Activated naive CD8-positive, alpha-beta T cell treated with anti-CD3 and anti-CD28 coated beads, Interleukin-2, amount 50 U/mL, for 24 hours (primary cell): ENCODE measurements around the gene NEDD8.

Experiments used
- ATAC-seq: fragments of 150-1000 bp; cut with Tn5 transposase; one replicate; pipeline ENCODE4 v1.10.0; 2021
- DNase-seq: peaks from one replicate; pipeline ENCODE4 v3.0.0; 2021
- H3K27ac Mint-ChIP-seq: one replicate; pipeline ENCODE4 v1.8.0; 2021; ENCODE audit warnings: mild to moderate bottlenecking, mixed read lengths
- H3K27me3 Mint-ChIP-seq: one replicate; pipeline ENCODE4 v1.8.0; 2021; ENCODE audit warnings: mixed read lengths
- H3K36me3 Mint-ChIP-seq: one replicate; pipeline ENCODE4 v1.8.0; 2021; ENCODE audit warnings: low read depth, mixed read lengths
- H3K4me1 Mint-ChIP-seq: one replicate; pipeline ENCODE4 v1.8.0; 2021; ENCODE audit warnings: mixed read lengths
- H3K4me3 Mint-ChIP-seq: one replicate; pipeline ENCODE4 v1.8.0; 2021; ENCODE audit warnings: mild to moderate bottlenecking, moderate library complexity, mixed read lengths
- H3K9me3 Mint-ChIP-seq: one replicate; pipeline ENCODE4 v1.8.0; 2021; ENCODE audit warnings: mixed read lengths

NEDD8 gene

GRCh38 chr14:24269910-24270536 lies 37.9 kb upstream of the NEDD8 start:
- H3K36me3 Mint-ChIP-seq = peaks cover 14% of the 10 kb centered on the region
- DNase-seq = no peak
- H3K27me3 Mint-ChIP-seq = no peaks in the 10 kb centered on the region
- no peak overlapping the region for H3K27ac Mint-ChIP-seq
- no peak for ATAC-seq
- H3K9me3 Mint-ChIP-seq = no peaks in the 10 kb centered on the region
- H3K4me3 Mint-ChIP-seq = peak overlapping the region; percentile 87
- H3K4me1 Mint-ChIP-seq = peaks cover 40% of the 10 kb centered on the region

DNA sequence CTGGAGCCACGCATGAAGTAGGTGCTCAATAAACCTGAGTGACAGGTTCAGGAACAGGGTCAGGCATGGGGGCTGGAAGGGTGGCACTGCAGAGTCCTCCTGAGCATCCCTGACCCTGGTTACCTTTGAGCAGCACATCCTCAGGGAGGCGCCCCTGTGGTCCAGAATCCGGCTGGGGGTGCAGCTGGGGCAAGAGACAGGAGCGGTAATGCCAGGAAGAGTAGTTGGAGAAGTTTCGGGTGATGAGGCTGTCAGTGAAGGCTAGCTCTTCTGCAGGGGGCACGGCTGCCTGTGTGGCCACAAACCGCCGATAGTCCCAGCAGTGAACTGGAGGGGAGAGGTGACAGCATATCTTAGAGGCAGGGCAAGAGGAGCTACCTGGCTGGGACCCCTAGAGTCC lies 37.2 kb upstream of the NEDD8 start:
- peaks cover 16% of the 10 kb centered on the region for H3K36me3 Mint-ChIP-seq
- no peak overlapping the region for H3K4me3 Mint-ChIP-seq
- H3K27me3 Mint-ChIP-seq = no peaks in the 10 kb centered on the region
- H3K9me3 Mint-ChIP-seq = no peaks in the 10 kb centered on the region
- no peak for ATAC-seq
- no peak for DNase-seq
- no peak overlapping the region for H3K27ac Mint-ChIP-seq
- peaks cover 38% of the 10 kb centered on the region for H3K4me1 Mint-ChIP-seq

DNA sequence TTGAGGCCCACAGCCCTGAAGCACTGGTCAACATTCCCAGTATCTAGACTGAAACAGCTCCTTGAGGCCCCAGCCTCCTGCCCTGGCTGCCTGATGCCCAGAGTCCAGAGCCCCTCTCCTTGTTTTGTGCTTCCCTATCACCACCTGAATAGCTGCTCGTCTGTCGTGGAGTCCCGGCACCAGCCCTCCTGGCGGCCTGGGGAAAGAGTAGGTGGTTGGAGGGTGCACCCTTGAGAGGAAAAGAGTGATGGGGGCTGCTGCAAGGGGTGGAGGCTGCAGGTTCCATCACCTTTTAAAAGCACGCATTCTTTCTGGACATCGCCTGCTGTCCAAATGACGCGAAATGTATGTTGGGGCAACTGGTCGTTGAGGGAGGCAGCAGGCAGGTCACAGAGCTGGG lies 36.1 kb upstream of the NEDD8 start:
- Mint-ChIP-seq H3K4me1 (peaks cover 26% of the 10 kb centered on the region), H3K36me3 (peaks cover 16% of the 10 kb centered on the region), H3K4me3 (no peak overlapping the region), H3K27me3 (no peaks in the 10 kb centered on the region), H3K9me3 (no peaks in the 10 kb centered on the region), H3K27ac (no peak overlapping the region)
- no peak for DNase-seq
- no peak for ATAC-seq

DNA sequence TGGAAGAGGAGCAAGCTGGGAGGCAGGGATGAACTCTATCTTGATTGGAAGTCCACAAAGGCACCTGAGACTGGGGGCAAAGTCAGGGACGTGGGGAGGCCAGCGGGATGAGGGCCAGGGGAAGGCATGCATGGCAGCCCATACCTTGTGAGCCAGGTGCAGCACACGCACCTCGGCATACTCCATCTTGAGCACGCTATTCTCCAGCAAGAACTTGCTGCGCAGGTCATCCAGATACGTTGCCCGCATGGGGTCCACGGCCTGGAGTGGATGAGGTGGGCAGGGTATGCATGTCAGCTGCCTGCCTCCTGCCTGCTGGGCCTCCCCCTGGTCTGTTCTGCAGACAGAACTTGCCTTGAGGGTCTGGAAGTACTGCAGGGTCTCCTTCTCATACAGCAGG lies 35.3 kb upstream of the NEDD8 start:
- ATAC-seq = no peak
- peaks cover 19% of the 10 kb centered on the region for H3K4me1 Mint-ChIP-seq
- H3K9me3 Mint-ChIP-seq = no peaks in the 10 kb centered on the region
- H3K36me3 Mint-ChIP-seq = peaks cover 17% of the 10 kb centered on the region
- H3K27me3 Mint-ChIP-seq = no peaks in the 10 kb centered on the region
- H3K27ac Mint-ChIP-seq = no peak overlapping the region
- H3K4me3 Mint-ChIP-seq = no peak overlapping the region
- DNase-seq = no peak

GRCh38 chr14:24266344-24267244 lies 34.4 kb upstream of the NEDD8 start:
- Mint-ChIP-seq H3K36me3 (peaks cover 18% of the 10 kb centered on the region), H3K4me1 (peaks cover 10% of the 10 kb centered on the region), H3K9me3 (no peaks in the 10 kb centered on the region), H3K4me3 (no peak overlapping the region), H3K27me3 (no peaks in the 10 kb centered on the region), H3K27ac (no peak overlapping the region)
- ATAC-seq (no peak), DNase-seq (no peak)

DNA sequence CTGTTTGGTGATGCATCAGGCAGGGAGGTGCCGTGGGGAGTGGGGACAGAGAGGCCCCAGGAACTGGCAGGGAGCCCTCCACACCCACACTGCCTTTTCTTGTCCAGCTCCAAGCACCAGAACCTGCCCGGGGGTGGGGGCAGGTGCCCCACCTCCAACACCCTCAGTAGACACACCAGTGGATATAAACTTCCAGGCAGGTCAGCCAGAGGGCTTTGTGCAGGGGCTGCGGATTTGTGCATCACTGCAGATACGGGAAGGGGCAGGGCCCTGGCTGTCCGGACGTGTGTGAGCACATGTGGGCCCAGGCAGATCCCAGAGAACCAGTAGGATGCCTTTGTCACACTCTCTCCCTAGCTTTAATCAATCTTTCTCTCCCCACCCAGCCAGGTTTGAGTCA lies 32.1 kb upstream of the NEDD8 start:
- Mint-ChIP-seq H3K27me3 (no peaks in the 10 kb centered on the region), H3K4me1 (peaks cover under 1% of the 10 kb centered on the region), H3K9me3 (no peaks in the 10 kb centered on the region), H3K27ac (no peak overlapping the region), H3K4me3 (no peak overlapping the region), H3K36me3 (peaks cover 19% of the 10 kb centered on the region)
- DNase-seq = no peak
- ATAC-seq = no peak

- H3K27ac Mint-ChIP-seq = no peak overlapping the region
- no peaks in the 10 kb centered on the region for H3K4me1 Mint-ChIP-seq
- H3K27me3 Mint-ChIP-seq = no peaks in the 10 kb centered on the region
- H3K36me3 Mint-ChIP-seq = peaks cover 19% of the 10 kb centered on the region
- H3K4me3 Mint-ChIP-seq = no peak overlapping the region
- DNase-seq (no peak), ATAC-seq (no peak)
- no peaks in the 10 kb centered on the region for H3K9me3 Mint-ChIP-seq
Measured at GRCh38 chr14:24263848-24264247, 31.7 kb upstream of the NEDD8 start.

GRCh38 chr14:24262821-24263733 lies 30.9 kb upstream of the NEDD8 start, which contains the start of gene TGM1:
TSS of gene TGM1 (minus strand) at chr14:24263177. CDS start at chr14:24262352, 825 bp downstream.
- no peaks in the 10 kb centered on the region for H3K9me3 Mint-ChIP-seq
- peaks cover 19% of the 10 kb centered on the region for H3K36me3 Mint-ChIP-seq
- H3K4me3 Mint-ChIP-seq = no peak within 1 kb of the TSS
- ATAC-seq (no peak), DNase-seq (no peak)
- no peak within 1 kb of the TSS for H3K27ac Mint-ChIP-seq
- H3K4me1 Mint-ChIP-seq = no peaks in the 10 kb centered on the region
- H3K27me3 Mint-ChIP-seq = no peaks in the 10 kb centered on the region

DNA sequence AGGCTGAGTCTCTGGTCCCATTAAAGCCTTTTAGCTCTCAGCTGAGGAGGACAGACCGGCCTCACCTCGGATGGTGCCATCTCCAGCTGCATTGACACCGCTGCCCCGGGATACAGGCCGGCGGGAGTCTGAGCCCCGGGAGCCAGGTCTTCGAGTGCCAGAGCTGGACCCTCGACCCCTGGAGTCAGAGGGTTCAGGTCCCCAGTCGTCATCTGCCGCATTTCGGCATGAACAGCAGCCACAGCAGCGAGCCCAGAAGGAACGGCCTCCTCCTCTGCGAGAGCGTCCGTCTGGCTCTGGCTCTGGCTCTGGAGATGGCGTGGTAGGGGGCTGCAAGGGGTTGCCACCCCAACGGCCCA lies 29.8 kb upstream of the NEDD8 start:
- no peaks in the 10 kb centered on the region for H3K27me3 Mint-ChIP-seq
- H3K4me1 Mint-ChIP-seq = no peaks in the 10 kb centered on the region
- DNase-seq (no peak), ATAC-seq (no peak)
- no peak overlapping the region for H3K4me3 Mint-ChIP-seq
- peaks cover 14% of the 10 kb centered on the region for H3K36me3 Mint-ChIP-seq
- H3K9me3 Mint-ChIP-seq = no peaks in the 10 kb centered on the region
- no peak overlapping the region for H3K27ac Mint-ChIP-seq

DNA sequence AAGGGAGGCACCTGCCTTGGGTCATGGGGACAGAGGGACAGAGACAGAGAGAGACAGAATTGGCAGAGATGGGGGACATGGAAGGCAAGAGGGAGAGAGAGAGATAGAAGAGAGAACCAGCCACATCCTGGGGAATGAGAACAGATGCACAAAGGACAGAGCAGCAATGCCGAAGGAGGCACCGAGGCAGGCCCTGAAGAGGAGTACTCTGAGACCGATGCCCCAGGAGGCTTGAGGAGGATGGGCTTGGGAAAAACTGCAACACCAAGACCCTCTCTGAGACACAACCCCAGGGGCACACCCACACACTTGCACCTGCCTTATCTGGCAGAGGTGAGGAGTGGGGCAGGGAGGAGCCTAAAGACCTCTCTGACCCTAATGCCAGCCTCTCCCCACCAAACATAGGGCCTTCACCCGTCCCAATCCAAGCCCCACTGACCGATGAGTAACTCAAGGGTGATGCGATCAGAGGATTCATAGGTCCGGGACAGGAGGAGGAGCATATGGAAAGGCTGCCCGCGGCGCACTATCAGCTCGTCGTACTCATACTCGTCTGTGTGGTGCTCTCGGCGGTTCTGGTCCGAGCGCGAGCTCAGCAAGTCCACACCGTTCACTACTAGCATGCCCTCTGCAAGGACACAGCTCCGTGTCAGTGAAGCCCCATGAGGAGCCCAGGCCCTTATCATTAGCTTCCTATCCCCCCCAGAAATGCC lies 29.2 kb upstream of the NEDD8 start:
- Mint-ChIP-seq H3K4me3 (no peak overlapping the region), H3K9me3 (no peaks in the 10 kb centered on the region), H3K36me3 (peaks cover 9% of the 10 kb centered on the region), H3K27ac (no peak overlapping the region), H3K4me1 (no peaks in the 10 kb centered on the region), H3K27me3 (no peaks in the 10 kb centered on the region)
- DNase-seq (no peak), ATAC-seq (no peak)

GRCh38 chr14:24260780-24261157 lies 28.6 kb upstream of the NEDD8 start:
- H3K27me3 Mint-ChIP-seq = no peaks in the 10 kb centered on the region
- no peaks in the 10 kb centered on the region for H3K9me3 Mint-ChIP-seq
- DNase-seq (no peak), ATAC-seq (no peak)
- H3K36me3 Mint-ChIP-seq = peaks cover 6% of the 10 kb centered on the region
- H3K4me3 Mint-ChIP-seq = no peak overlapping the region
- no peaks in the 10 kb centered on the region for H3K4me1 Mint-ChIP-seq
- no peak overlapping the region for H3K27ac Mint-ChIP-seq

GRCh38 chr14:24260026-24260779 lies 28.0 kb upstream of the NEDD8 start:
- no peak for DNase-seq
- Mint-ChIP-seq H3K9me3 (no peaks in the 10 kb centered on the region), H3K4me1 (no peaks in the 10 kb centered on the region), H3K4me3 (no peak overlapping the region), H3K36me3 (peaks cover 6% of the 10 kb centered on the region), H3K27ac (no peak overlapping the region), H3K27me3 (no peaks in the 10 kb centered on the region)
- ATAC-seq = no peak

DNA sequence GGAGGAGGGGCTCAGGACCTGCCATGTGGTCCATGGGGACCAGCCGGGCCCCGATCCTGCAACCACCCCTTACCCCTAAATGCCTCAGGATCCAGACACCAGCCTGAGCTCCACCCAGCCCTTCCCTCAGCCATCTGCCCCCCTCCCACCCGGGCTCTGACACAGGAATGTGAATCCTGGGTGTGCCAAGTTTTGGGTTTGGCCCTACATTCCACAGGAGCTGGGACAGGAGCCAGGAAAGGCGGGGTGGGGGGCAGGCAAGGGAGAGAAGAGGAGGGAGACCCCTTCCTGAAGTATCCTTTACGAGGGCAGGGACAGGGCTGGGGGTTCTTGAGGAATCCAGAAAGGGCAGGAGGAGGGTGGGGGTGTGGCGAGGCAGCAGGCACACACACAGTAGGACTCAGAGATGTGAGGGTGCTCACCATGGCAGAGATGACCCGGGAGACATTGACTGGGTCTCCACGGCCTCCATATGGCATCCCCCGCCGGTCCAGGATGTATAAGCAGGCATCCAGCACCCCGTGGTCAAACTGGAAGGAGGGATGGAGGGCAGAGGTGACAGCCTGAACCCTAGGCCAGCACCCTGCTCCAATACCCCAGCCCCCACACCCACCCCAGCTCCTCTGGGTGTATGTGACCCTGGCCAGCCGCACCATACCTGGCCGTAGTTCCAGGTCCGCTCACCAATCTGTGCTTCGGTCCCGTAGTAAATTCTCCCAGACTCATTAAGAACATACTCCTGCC lies 27.3 kb upstream of the NEDD8 start:
- Mint-ChIP-seq H3K27ac (no peak overlapping the region), H3K9me3 (no peaks in the 10 kb centered on the region), H3K27me3 (no peaks in the 10 kb centered on the region), H3K4me1 (no peaks in the 10 kb centered on the region), H3K36me3 (peaks cover 3% of the 10 kb centered on the region), H3K4me3 (no peak overlapping the region)
- ATAC-seq = no peak
- DNase-seq = no peak
